ENCODE results near the gene KANK4. TPM values are rescaled to one million over a fixed set of nuclear protein-coding genes. Genes with fewer than 3 reads are reported as not detected.

KANK4 gene
- total RNA-seq, 4 donors from 2014 or later: 0.17 to 9.4 (median 0.35) TPM

DNA sequence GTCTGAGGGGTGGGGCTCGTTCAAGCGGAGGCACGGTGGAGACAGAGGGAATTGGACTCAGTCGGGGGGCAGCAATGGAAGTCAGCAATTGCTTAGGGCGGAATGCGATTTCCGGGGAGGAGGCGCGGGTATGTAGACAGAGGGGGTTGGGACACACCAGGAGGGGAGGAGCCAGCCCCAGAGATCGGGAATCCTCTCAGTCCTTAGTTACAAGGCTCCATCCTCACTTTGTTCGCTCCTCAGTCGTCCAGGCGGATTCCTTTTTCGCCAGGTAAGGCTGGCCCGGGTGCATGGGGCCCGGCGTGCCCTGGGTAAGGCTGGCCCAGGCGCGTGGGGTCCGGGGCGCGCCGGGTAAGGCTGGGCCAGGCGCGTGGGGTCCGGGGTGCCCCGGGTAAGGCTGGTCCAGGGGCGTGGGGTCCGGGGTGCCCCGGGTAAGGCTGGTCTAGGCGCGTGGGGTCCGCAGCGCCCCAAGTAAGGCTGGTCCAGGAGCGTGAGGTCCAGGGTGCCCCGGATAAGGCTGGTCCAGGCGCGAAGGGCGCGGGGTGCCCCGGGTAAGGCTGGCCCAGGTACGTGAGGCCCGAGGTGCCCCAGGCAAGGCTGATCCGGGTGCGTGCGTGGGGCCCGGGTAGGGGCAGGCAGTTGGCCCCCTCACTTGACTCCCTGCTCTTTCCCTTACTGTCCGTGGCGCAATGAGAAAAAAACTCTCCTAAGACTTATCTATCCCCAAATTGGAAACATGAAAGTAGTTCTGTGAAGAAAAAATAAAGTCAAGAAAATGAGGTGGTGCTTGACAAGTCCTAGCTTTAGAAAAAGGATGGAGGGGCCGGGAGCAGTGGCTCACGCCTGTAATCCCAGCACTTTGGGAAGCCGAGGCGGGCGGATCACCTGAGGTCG lies 124.3 kb downstream of the KANK4 start, which contains the start of gene L1TD1:
Gene L1TD1, plus strand, starts transcription at position 199 of the 894 bp plus-strand sequence. CDS start 11,780 bp downstream, outside the sequence.
- no peak for TF ChIP-seq CTCF (IDR thresholded peaks at IDR 0.05; ENCODE audit: low read depth)

DNA sequence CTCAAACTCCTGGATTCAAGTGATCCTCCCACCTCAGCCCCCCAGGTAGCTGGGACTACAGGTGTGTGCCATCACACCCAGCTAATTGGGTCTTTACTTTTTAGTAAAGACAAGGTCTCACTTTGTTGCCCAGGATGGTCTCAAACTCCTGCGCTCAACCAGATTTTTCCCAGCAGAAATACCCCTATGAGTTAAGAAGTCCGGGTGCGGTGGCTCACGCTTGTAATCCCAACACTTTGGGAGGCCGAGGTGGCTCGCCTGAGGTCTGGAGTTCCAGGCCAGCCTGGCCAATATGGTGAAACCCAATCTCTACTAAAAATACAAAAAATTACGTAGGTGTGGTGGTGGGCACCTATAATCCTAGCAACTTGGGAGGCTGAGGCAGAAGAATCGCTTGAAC lies 131.1 kb downstream of the KANK4 start:
- TF ChIP-seq CTCF (IDR thresholded peaks at IDR 0.05; ENCODE audit: low read depth): no peak

GRCh38 chr1:62187548-62187947 lies 131.7 kb downstream of the KANK4 start:
- TF ChIP-seq CTCF (IDR thresholded peaks at IDR 0.05; ENCODE audit: low read depth): no peak

Small RNAs within 50 kb of the gene (small RNA-seq; reads per million reads assigned to genes)
- not detected for gene RNU6-371P

Other genes starting within 250 kb of the KANK4 start
- gene L1TD1, start 124.6 kb downstream of the KANK4 start, total RNA-seq: under 1 TPM in 2 of 4 donors, not detected in 2; 0.22 to 0.34 TPM
- 10 to 100 TPM; 16.0 to 31.5 (median 20.7) TPM for gene USP1, start 117.6 kb upstream of the KANK4 start, total RNA-seq